ENCODE results near the gene SCEL. TPM values are rescaled to one million over a fixed set of nuclear protein-coding genes. Genes with fewer than 3 reads are reported as not detected.

Gene SCEL
- total RNA-seq (2022; extraction: Qiagen RNA extraction) = 0.43 to 0.72 TPM (median 0.60 TPM) in 5 replicates

GRCh38 chr13:77535448-77535847 lies at the start of gene SCEL:
SCEL (plus strand) TSS chr13:77535706; CDS start chr13:77555876, 20,170 bp downstream.

Other genes starting within 250 kb of the SCEL start
- 16.6 to 21.2 TPM (median 20.5 TPM) in 5 replicates for gene MYCBP2, start 208.6 kb upstream of the SCEL start, total RNA-seq (2022; extraction: Qiagen RNA extraction)
- 0.38 to 1.0 TPM (median 0.58 TPM) in 5 replicates for gene SLAIN1, start 162.0 kb downstream of the SCEL start, total RNA-seq (2022; extraction: Qiagen RNA extraction)

Data from A549 treated with CORT108297 at 1 μM for 4 hours (cell line).